Liver (tissue), 9 donors: ENCODE data around the gene BMP7. TPM values are rescaled to one million over a fixed set of nuclear protein-coding genes. Genes with fewer than 3 reads are reported as not detected.

Source experiments
- DNase-seq: peaks from one replicate; pipeline ENCODE4 v3.0.0-alpha.2; 2017; ENCODE audit warnings: low spot score
- H3K27ac ChIP-seq, 2 donors: one replicate each; pipeline ENCODE4 v1.7.0; 2013; ENCODE audit warnings: inconsistent platforms in 2 of 2, low read length in 2 of 2, control low read depth in 1 of 2, low read depth in 1 of 2, mild to moderate bottlenecking in 1 of 2
- H3K27me3 ChIP-seq, 4 donors: one replicate each; pipeline versions ENCODE4 v1.6.1 to v1.7.0; 2013; ENCODE audit warnings: low read length in 3 of 4, inconsistent platforms in 1 of 4, mild to moderate bottlenecking in 1 of 4, moderate library complexity in 1 of 4; ENCODE audit not compliant: control insufficient read depth in 4 of 4, insufficient read depth in 4 of 4
- H3K36me3 ChIP-seq, 4 donors: one replicate each; pipeline versions ENCODE4 v1.6.1 to v1.7.0; 2013; ENCODE audit warnings: low read length in 3 of 4, mild to moderate bottlenecking in 3 of 4, low read depth in 1 of 4, moderate library complexity in 1 of 4; ENCODE audit not compliant: control insufficient read depth in 4 of 4, insufficient read depth in 3 of 4
- H3K4me1 ChIP-seq, 4 donors: one replicate each; pipeline versions ENCODE4 v1.6.1 to v1.7.0; 2013; ENCODE audit warnings: low read length in 3 of 4, mild to moderate bottlenecking in 3 of 4, moderate library complexity in 1 of 4; ENCODE audit not compliant: control insufficient read depth in 4 of 4, insufficient read depth in 4 of 4
- H3K4me3 ChIP-seq, 3 donors: one replicate each; pipeline versions ENCODE4 v1.6.1 to v1.7.0; 2013; ENCODE audit warnings: low read length in 3 of 3, control low read depth in 1 of 3, low read depth in 1 of 3, mild to moderate bottlenecking in 1 of 3
- H3K9ac ChIP-seq, 2 donors: one replicate each; pipeline ENCODE4 v1.7.0; 2013; ENCODE audit warnings: low read length in 2 of 2, mild to moderate bottlenecking in 2 of 2, moderate library complexity in 2 of 2, control low read depth in 1 of 2, low read depth in 1 of 2
- H3K9me3 ChIP-seq, 4 donors: one replicate each; pipeline versions ENCODE4 v1.6.1 to v1.7.0; 2013; ENCODE audit warnings: low read length in 3 of 4; ENCODE audit not compliant: control insufficient read depth in 4 of 4
- EGR1 ChIP-seq, 2 donors: IDR thresholded peaks; 2 replicates each; pipeline ENCODE4 v1.6.1; 2016 to 2018; ENCODE audit warnings: antibody characterized with exemption in 2 of 2, low read depth in 2 of 2
- FOXA1 ChIP-seq: IDR thresholded peaks from 2 replicates; pipeline ENCODE4 v1.6.1; 2016; ENCODE audit warnings: antibody characterized with exemption
- FOXA2 ChIP-seq: IDR thresholded peaks from 2 replicates; pipeline ENCODE4 v1.6.1; 2016; ENCODE audit warnings: antibody characterized with exemption
- GABPA ChIP-seq, 2 donors: IDR thresholded peaks in 1 of 2; conservative IDR thresholded peaks in 1 of 2; 2 replicates each; pipeline ENCODE4 v1.6.1; 2016; ENCODE audit warnings: antibody characterized with exemption in 2 of 2, mild to moderate bottlenecking in 1 of 2, moderate library complexity in 1 of 2
- HNF4A ChIP-seq, 2 donors: conservative IDR thresholded peaks; 2 replicates each; pipeline ENCODE4 v1.6.1; 2016; ENCODE audit warnings: antibody characterized with exemption in 2 of 2, mild to moderate bottlenecking in 2 of 2
- JUND ChIP-seq, 2 donors: IDR thresholded peaks; 2 replicates each; pipeline ENCODE4 v1.6.1; 2016; ENCODE audit warnings: antibody characterized with exemption in 2 of 2
- NR2F2 ChIP-seq: IDR thresholded peaks from 2 replicates; pipeline ENCODE4 v1.6.1; 2016; ENCODE audit warnings: antibody characterized with exemption
- RXRA ChIP-seq, 2 donors: IDR thresholded peaks; 2 replicates each; pipeline ENCODE4 v1.6.1; 2017 to 2018; ENCODE audit warnings: antibody characterized with exemption in 2 of 2, mild to moderate bottlenecking in 1 of 2
- SP1 ChIP-seq: IDR thresholded peaks from 2 replicates; pipeline ENCODE4 v1.6.1; 2018; ENCODE audit warnings: antibody characterized with exemption, mild to moderate bottlenecking
- TAF1 ChIP-seq: conservative IDR thresholded peaks from 2 replicates; pipeline ENCODE4 v1.6.1; 2016; ENCODE audit warnings: antibody characterized with exemption, mild to moderate bottlenecking
- YY1 ChIP-seq: IDR thresholded peaks from 2 replicates; pipeline ENCODE4 v1.6.1; 2016; ENCODE audit warnings: antibody characterized with exemption, mild to moderate bottlenecking
- WGBS: extraction: QIAGEN DNeasy Blood & Tissue Kit; methylation state at CpG from one replicate; pipeline ENCODE4 v1.1.7; 2013; 5-methylcytosine and 5-hydroxymethylcytosine counted together
- polyA plus RNA-seq, 2 donors: library from polyadenylated mRNA; stranded (reverse) in 1 of 2; unstranded in 1 of 2; fragments of 200-250 nt in 1 of 2; fragments of >200 nt in 1 of 2; fragmentation: Nextera tagmentation in 1 of 2; extraction: Ambion mirVana in 1 of 2; gene quantifications; one replicate each; pipeline versions ENCODE4 v1.2.1 to v1.2.3, GENCODE V29; 2013 to 2015
- total RNA-seq, 2 donors: library from RNA; depleted of rRNA; stranded (reverse); fragments of >200 nt; gene quantifications; one replicate each; pipeline ENCODE4 v1.2.3, GENCODE V29; 2014
- TF ChIP-seq, protein P1 (sequence below): IDR thresholded peaks from 2 replicates; pipeline ENCODE4 v1.6.1; 2016; ENCODE audit warnings: antibody characterized with exemption
- TF ChIP-seq, protein P2 (sequence below): IDR thresholded peaks from 2 replicates; pipeline ENCODE4 v1.6.1; 2016; ENCODE audit warnings: antibody characterized with exemption
- TF ChIP-seq, protein P3 (sequence below): IDR thresholded peaks from 2 replicates; pipeline ENCODE4 v1.6.1; 2016; ENCODE audit warnings: antibody characterized with exemption
- TF ChIP-seq, protein P4 (sequence below): fragments of 150-350 bp; IDR thresholded peaks from 2 replicates; pipeline ENCODE4 v1.5.1; 2017; ENCODE audit warnings: improper control_type of control experiment, low read depth, low read length; ENCODE audit not compliant: missing input control
- TF ChIP-seq, protein P5 (sequence below): IDR thresholded peaks from 2 replicates; pipeline ENCODE4 v1.6.1; 2016; ENCODE audit warnings: antibody characterized with exemption, mild to moderate bottlenecking
- donor health status: healthy.
- donor health status: healthy.
- donor health status: healthy.
- donor health status: healthy.
- donor health status: healthy.

The BMP7 gene
- total and polyA plus RNA-seq, 4 donors = not detected

DNA sequence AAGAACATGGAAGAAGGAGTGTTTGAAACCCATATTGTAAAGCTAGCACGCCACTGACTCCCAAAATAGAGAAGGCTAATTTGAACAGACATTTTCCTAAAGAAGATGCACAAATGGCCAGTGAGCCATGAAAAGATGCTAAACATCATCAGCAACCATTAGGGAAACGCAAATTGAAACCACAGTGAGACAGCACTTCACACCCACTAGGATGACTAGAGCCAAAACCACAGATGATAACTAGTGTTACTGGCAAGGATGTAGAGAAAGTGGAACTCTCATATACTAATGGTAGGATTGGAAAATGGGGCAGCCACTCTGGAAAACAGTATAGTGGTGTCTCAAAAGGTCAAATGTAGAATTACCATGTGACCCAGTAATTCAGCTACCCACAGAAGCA is 58.2 kb downstream of the BMP7 start:
- H3K9ac ChIP-seq = no peak overlapping the region
- no peak for TF ChIP-seq EGR1 (IDR thresholded peaks at IDR 0.05; ENCODE audit: low read depth in 2 of 2)
- TF ChIP-seq TAF1 = no peak
- TF ChIP-seq GABPA (IDR thresholded peaks at IDR 0.05 in 1 of 2, conservative IDR thresholded peaks at IDR 0.05 in 1 of 2) = no peak
- no peak for TF ChIP-seq JUND (IDR thresholded peaks at IDR 0.05)
- TF ChIP-seq, protein P1, sequence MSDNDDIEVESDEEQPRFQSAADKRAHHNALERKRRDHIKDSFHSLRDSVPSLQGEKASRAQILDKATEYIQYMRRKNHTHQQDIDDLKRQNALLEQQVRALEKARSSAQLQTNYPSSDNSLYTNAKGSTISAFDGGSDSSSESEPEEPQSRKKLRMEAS = no peak
- TF ChIP-seq FOXA1 = no peak
- no peak for TF ChIP-seq RXRA (IDR thresholded peaks at IDR 0.05)
- no peak for TF ChIP-seq YY1
- TF ChIP-seq, protein P2, sequence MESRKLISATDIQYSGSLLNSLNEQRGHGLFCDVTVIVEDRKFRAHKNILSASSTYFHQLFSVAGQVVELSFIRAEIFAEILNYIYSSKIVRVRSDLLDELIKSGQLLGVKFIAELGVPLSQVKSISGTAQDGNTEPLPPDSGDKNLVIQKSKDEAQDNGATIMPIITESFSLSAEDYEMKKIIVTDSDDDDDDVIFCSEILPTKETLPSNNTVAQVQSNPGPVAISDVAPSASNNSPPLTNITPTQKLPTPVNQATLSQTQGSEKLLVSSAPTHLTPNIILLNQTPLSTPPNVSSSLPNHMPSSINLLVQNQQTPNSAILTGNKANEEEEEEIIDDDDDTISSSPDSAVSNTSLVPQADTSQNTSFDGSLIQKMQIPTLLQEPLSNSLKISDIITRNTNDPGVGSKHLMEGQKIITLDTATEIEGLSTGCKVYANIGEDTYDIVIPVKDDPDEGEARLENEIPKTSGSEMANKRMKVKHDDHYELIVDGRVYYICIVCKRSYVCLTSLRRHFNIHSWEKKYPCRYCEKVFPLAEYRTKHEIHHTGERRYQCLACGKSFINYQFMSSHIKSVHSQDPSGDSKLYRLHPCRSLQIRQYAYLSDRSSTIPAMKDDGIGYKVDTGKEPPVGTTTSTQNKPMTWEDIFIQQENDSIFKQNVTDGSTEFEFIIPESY = no peak
- TF ChIP-seq, protein P3, sequence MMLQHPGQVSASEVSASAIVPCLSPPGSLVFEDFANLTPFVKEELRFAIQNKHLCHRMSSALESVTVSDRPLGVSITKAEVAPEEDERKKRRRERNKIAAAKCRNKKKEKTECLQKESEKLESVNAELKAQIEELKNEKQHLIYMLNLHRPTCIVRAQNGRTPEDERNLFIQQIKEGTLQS = no peak
- TF ChIP-seq, protein P4, sequence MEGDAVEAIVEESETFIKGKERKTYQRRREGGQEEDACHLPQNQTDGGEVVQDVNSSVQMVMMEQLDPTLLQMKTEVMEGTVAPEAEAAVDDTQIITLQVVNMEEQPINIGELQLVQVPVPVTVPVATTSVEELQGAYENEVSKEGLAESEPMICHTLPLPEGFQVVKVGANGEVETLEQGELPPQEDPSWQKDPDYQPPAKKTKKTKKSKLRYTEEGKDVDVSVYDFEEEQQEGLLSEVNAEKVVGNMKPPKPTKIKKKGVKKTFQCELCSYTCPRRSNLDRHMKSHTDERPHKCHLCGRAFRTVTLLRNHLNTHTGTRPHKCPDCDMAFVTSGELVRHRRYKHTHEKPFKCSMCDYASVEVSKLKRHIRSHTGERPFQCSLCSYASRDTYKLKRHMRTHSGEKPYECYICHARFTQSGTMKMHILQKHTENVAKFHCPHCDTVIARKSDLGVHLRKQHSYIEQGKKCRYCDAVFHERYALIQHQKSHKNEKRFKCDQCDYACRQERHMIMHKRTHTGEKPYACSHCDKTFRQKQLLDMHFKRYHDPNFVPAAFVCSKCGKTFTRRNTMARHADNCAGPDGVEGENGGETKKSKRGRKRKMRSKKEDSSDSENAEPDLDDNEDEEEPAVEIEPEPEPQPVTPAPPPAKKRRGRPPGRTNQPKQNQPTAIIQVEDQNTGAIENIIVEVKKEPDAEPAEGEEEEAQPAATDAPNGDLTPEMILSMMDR = no peak
- no peak for TF ChIP-seq HNF4A (conservative IDR thresholded peaks at IDR 0.05)
- TF ChIP-seq FOXA2 = no peak
- no peak for TF ChIP-seq SP1
- TF ChIP-seq, protein P5, sequence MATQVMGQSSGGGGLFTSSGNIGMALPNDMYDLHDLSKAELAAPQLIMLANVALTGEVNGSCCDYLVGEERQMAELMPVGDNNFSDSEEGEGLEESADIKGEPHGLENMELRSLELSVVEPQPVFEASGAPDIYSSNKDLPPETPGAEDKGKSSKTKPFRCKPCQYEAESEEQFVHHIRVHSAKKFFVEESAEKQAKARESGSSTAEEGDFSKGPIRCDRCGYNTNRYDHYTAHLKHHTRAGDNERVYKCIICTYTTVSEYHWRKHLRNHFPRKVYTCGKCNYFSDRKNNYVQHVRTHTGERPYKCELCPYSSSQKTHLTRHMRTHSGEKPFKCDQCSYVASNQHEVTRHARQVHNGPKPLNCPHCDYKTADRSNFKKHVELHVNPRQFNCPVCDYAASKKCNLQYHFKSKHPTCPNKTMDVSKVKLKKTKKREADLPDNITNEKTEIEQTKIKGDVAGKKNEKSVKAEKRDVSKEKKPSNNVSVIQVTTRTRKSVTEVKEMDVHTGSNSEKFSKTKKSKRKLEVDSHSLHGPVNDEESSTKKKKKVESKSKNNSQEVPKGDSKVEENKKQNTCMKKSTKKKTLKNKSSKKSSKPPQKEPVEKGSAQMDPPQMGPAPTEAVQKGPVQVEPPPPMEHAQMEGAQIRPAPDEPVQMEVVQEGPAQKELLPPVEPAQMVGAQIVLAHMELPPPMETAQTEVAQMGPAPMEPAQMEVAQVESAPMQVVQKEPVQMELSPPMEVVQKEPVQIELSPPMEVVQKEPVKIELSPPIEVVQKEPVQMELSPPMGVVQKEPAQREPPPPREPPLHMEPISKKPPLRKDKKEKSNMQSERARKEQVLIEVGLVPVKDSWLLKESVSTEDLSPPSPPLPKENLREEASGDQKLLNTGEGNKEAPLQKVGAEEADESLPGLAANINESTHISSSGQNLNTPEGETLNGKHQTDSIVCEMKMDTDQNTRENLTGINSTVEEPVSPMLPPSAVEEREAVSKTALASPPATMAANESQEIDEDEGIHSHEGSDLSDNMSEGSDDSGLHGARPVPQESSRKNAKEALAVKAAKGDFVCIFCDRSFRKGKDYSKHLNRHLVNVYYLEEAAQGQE = no peak
- H3K27me3 ChIP-seq = no peaks in the 10 kb centered on the region
- peaks cover 3 to 9% (median 7%) of the 10 kb centered on the region in 4 donors for H3K4me1 ChIP-seq
- no peak for DNase-seq
- no peak overlapping the region for H3K27ac ChIP-seq
- H3K36me3 ChIP-seq = no peaks in the 10 kb centered on the region
- WGBS = 86% methylated on average over 2 of the region's 2 CpGs
- H3K9me3 ChIP-seq = no peaks in the 10 kb centered on the region
- no peak overlapping the region for H3K4me3 ChIP-seq

DNA sequence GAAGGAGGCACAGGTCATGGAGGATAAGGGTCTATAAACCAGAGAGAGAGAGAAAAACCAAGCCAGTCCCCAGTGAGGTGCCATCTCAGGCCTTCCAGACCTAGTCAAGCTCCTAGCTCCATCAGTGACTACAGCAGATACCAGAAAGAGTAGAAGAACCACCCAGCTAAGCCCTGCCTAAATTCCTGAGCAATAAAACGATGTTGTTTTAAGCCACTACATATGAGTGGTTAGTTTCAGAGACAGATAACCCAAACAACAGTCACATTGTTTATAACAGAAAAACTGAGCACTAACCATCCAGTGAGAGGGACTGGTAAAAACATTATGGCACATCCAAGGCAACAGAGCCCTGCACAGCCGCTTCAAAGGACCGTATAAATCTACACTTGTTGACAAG is 59.2 kb downstream of the BMP7 start:
- no peaks in the 10 kb centered on the region for H3K27me3 ChIP-seq
- H3K27ac ChIP-seq = no peak overlapping the region
- no peak for DNase-seq
- no peak overlapping the region for H3K4me3 ChIP-seq
- no peak overlapping the region for H3K9ac ChIP-seq
- peaks cover 3 to 9% (median 7%) of the 10 kb centered on the region in 4 donors for H3K4me1 ChIP-seq
- 94% methylated on average over 3 of the region's 3 CpGs for WGBS
- TF ChIP-seq HNF4A (conservative IDR thresholded peaks at IDR 0.05) = no peak
- no peak for TF ChIP-seq NR2F2
- TF ChIP-seq FOXA1 = no peak
- TF ChIP-seq, protein P5 = no peak
- TF ChIP-seq, protein P3 = no peak
- TF ChIP-seq TAF1 = no peak
- H3K36me3 ChIP-seq = no peaks in the 10 kb centered on the region
- no peaks in the 10 kb centered on the region for H3K9me3 ChIP-seq
